AG10803 (cell line): ENCODE measurements around the gene ADGRA3.

Source experiments
- DNase-seq: peaks from one replicate; pipeline ENCODE4 v3.0.0; 2010; ENCODE audit warnings: low read depth
- H3K4me3 ChIP-seq: 2 replicates; pipeline ENCODE4 v1.5.1; 2011; ENCODE audit warnings: mild to moderate bottlenecking, low read length, control low read depth
- CTCF ChIP-seq: conservative IDR thresholded peaks from 2 replicates; pipeline ENCODE4 v1.5.1; 2011; ENCODE audit warnings: mild to moderate bottlenecking, low read length, control low read depth, inconsistent platforms

ADGRA3 gene

GRCh38 chr4:22338796-22339195 is 177.1 kb downstream of the ADGRA3 start:
- TF ChIP-seq CTCF = no peak
- no peak for DNase-seq
- no peak overlapping the region for H3K4me3 ChIP-seq
